WTC11 (cell line): ENCODE measurements around the gene FAM89B.

Source experiments
- AFF4 ChIP-seq: sonication (generic); formaldehyde crosslinking; IDR thresholded peaks from 2 replicates; pipeline ENCODE4 v1.8.1; 2023; ENCODE audit warnings: mild to moderate bottlenecking, missing genetic modification reagents, borderline replicate concordance
- E2F4 ChIP-seq: sonication (generic); formaldehyde crosslinking; IDR thresholded peaks from 2 replicates; pipeline ENCODE4 v1.8.1; 2022; ENCODE audit warnings: low read depth, mild to moderate bottlenecking, moderate library complexity, missing genetic modification reagents, borderline replicate concordance
- NR2C2 ChIP-seq: sonication (generic); formaldehyde crosslinking; IDR thresholded peaks from 2 replicates; pipeline ENCODE4 v1.8.0; 2022; ENCODE audit warnings: mild to moderate bottlenecking, missing genetic modification reagents
- NR3C1 ChIP-seq: sonication (generic); formaldehyde crosslinking; conservative IDR thresholded peaks from 2 replicates; pipeline ENCODE4 v1.8.1; 2023; ENCODE audit warnings: low read depth, mild to moderate bottlenecking, missing genetic modification reagents
- STAT6 ChIP-seq: sonication (generic); formaldehyde crosslinking; conservative IDR thresholded peaks from 2 replicates; pipeline ENCODE4 v1.8.1; 2023; ENCODE audit warnings: mild to moderate bottlenecking, low read depth, missing genetic modification reagents, moderate library complexity
- TP53 ChIP-seq: sonication (generic); formaldehyde crosslinking; IDR thresholded peaks from 2 replicates; pipeline ENCODE4 v1.8.1; 2023; ENCODE audit warnings: mild to moderate bottlenecking, missing genetic modification reagents
- ZBTB21 ChIP-seq: sonication (generic); formaldehyde crosslinking; IDR thresholded peaks from 2 replicates; pipeline ENCODE4 v1.8.1; 2023; ENCODE audit warnings: mild to moderate bottlenecking, missing genetic modification reagents, borderline replicate concordance
- ZNF138 ChIP-seq: sonication (generic); formaldehyde crosslinking; conservative IDR thresholded peaks from 2 replicates; pipeline ENCODE4 v1.8.1; 2022; ENCODE audit warnings: mild to moderate bottlenecking, moderate library complexity, missing genetic modification reagents
- ZNF416 ChIP-seq: fragments of 250-450 bp; sonication (Bioruptor Pico); IDR thresholded peaks from 2 replicates; pipeline ENCODE4 v1.9.0; 2021; ENCODE audit warnings: mild to moderate bottlenecking, inconsistent platforms
- TF ChIP-seq, protein P1 (sequence below): fragments of 200-600 bp; IDR thresholded peaks from 2 replicates; pipeline ENCODE4 v1.8.0; 2022; ENCODE audit warnings: antibody characterized with exemption
- TF ChIP-seq, protein P2 (sequence below): fragments of 250-450 bp; sonication (Bioruptor Pico); IDR thresholded peaks from 2 replicates; pipeline ENCODE4 v2.1.2; 2022; ENCODE audit warnings: mild to moderate bottlenecking, moderate library complexity
- TF ChIP-seq, protein P3 (sequence below): sonication (generic); formaldehyde crosslinking; IDR thresholded peaks from 2 replicates; pipeline ENCODE4 v1.8.0; 2022; ENCODE audit warnings: mild to moderate bottlenecking, missing genetic modification reagents
- TF ChIP-seq, protein P4 (sequence below): sonication (generic); formaldehyde crosslinking; IDR thresholded peaks from 2 replicates; pipeline ENCODE4 v1.8.1; 2022; ENCODE audit warnings: mild to moderate bottlenecking, moderate library complexity, missing genetic modification reagents

DNA sequence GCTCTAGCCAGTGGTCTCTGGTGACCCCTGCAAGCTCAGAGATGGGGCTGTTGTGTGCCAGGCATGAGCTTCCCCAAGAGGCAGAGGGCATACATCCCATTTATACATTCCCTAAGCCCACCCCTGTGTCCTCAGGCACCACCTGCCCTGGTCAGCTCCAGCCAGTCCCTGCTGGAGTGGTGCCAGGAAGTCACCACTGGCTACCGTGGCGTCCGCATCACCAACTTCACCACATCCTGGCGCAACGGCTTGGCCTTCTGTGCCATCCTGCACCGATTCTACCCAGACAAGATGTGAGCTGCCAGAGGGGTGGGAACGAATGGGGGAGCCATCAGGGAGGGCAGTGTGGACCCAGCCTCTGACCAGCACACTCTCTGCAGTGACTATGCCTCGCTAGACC, 11.8 kb downstream of the FAM89B start:
- TF ChIP-seq AFF4 (CRISPR knock-in tag) (no peak), STAT6 (CRISPR knock-in tag) (no peak), NR2C2 (CRISPR knock-in tag) (no peak), ZNF138 (no peak), TP53 (CRISPR knock-in tag) (no peak), ZNF416 (no peak), NR3C1 (no peak), ZBTB21 (CRISPR knock-in tag) (no peak), E2F4 (no peak)
- TF ChIP-seq, protein P1, sequence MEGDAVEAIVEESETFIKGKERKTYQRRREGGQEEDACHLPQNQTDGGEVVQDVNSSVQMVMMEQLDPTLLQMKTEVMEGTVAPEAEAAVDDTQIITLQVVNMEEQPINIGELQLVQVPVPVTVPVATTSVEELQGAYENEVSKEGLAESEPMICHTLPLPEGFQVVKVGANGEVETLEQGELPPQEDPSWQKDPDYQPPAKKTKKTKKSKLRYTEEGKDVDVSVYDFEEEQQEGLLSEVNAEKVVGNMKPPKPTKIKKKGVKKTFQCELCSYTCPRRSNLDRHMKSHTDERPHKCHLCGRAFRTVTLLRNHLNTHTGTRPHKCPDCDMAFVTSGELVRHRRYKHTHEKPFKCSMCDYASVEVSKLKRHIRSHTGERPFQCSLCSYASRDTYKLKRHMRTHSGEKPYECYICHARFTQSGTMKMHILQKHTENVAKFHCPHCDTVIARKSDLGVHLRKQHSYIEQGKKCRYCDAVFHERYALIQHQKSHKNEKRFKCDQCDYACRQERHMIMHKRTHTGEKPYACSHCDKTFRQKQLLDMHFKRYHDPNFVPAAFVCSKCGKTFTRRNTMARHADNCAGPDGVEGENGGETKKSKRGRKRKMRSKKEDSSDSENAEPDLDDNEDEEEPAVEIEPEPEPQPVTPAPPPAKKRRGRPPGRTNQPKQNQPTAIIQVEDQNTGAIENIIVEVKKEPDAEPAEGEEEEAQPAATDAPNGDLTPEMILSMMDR, result no peak
- TF ChIP-seq, protein P2, sequence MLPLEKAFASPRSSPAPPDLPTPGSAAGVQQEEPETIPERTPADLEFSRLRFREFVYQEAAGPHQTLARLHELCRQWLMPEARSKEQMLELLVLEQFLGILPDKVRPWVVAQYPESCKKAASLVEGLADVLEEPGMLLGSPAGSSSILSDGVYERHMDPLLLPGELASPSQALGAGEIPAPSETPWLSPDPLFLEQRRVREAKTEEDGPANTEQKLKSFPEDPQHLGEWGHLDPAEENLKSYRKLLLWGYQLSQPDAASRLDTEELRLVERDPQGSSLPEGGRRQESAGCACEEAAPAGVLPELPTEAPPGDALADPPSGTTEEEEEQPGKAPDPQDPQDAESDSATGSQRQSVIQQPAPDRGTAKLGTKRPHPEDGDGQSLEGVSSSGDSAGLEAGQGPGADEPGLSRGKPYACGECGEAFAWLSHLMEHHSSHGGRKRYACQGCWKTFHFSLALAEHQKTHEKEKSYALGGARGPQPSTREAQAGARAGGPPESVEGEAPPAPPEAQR (CRISPR knock-in tag), result no peak
- TF ChIP-seq, protein P3, sequence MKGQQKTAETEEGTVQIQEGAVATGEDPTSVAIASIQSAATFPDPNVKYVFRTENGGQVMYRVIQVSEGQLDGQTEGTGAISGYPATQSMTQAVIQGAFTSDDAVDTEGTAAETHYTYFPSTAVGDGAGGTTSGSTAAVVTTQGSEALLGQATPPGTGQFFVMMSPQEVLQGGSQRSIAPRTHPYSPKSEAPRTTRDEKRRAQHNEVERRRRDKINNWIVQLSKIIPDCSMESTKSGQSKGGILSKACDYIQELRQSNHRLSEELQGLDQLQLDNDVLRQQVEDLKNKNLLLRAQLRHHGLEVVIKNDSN (CRISPR knock-in tag), result no peak
- TF ChIP-seq, protein P4, sequence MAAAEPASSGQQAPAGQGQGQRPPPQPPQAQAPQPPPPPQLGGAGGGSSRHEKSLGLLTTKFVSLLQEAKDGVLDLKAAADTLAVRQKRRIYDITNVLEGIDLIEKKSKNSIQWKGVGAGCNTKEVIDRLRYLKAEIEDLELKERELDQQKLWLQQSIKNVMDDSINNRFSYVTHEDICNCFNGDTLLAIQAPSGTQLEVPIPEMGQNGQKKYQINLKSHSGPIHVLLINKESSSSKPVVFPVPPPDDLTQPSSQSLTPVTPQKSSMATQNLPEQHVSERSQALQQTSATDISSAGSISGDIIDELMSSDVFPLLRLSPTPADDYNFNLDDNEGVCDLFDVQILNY (CRISPR knock-in tag), result no peak
